ENCODE measurements around the gene LRRC18. TPM values are rescaled to one million over a fixed set of nuclear protein-coding genes. Genes with fewer than 3 reads are reported as not detected.

LRRC18 gene
- total RNA-seq, 3 donors from 2014 or later, result not detected

GRCh38 chr10:48946332-48946731, 6.7 kb upstream of the LRRC18 start:
- no peak for TF ChIP-seq CTCF (IDR thresholded peaks at IDR 0.05)
- no peaks in the 10 kb centered on the region for H3K4me1 ChIP-seq (ENCODE audit: low read depth)
- no peaks in the 10 kb centered on the region for H3K36me3 ChIP-seq (ENCODE audit: low read depth)
- DNase-seq, result no peak
- no peak overlapping the region for H3K4me3 ChIP-seq
- peak; percentile 40 for ATAC-seq
- intact Hi-C loops (cut with DNase I, micrococcal nuclease), result no loop called here
- H3K9me3 ChIP-seq, result no peaks in the 10 kb centered on the region

DNA sequence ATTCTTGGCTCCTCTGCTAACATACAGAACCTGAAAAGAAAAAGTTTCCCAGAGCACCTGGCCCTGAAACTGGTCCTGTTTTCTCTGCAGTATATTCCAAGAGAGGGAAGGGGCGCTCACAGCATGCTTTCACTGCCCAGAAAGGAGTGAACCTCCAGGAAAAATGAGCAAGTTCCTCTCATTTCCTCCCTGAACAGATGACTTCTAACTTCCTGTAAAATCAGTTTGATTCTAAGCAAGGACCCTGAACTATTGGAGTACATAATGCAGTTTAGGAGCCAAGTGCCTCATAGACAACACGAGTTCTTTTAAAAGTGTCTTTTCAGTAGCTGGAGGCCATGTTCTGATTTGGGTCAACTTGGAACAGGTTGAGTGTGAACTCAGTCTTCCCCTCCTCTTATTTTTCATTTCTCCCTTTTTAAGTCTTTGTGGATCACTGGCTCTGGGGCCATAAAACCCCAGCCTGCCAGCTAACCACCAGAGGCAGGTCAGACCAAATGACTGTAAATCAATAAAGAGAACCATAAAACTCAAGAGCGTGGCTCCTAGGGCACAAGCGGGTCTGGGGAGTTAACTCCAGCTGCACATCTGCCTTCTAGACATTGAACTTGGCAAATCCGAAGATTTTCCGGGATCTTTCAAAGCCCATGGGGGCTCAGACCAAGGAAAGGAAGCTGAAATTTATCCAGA, 5.9 kb upstream of the LRRC18 start:
- intact Hi-C loops (cut with DNase I, micrococcal nuclease), result no loop called here
- Histone ChIP-seq H3K4me1 (ENCODE audit: low read depth) (no peaks in the 10 kb centered on the region), H3K9me3 (no peaks in the 10 kb centered on the region), H3K4me3 (no peak overlapping the region), H3K36me3 (ENCODE audit: low read depth) (no peaks in the 10 kb centered on the region)
- ATAC-seq (peak; percentile 91), DNase-seq (peak in 2 of 3 donors; percentile 39 to 45)
- TF ChIP-seq CTCF (IDR thresholded peaks at IDR 0.05), result no peak

DNA sequence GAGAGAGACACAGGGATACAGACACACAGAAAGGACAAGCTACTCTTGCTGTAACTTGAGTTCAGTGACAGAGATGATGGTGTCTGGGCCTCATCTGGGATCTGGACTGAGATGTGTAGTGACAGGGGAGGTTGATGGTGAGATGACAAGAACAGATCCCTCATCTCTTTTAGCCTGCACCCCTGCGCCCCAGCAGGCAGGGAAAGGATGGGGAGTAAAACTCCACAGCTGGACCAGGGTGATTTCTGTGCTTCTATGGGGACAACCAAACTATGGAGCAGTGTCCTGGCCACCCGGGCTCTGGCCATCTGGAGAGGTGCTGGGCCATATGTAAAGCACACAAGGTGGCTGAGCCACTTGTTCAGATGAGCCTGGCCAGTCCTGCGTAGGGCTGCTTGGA, 4.5 kb upstream of the LRRC18 start:
- Histone ChIP-seq H3K9me3 (no peaks in the 10 kb centered on the region), H3K4me3 (no peak overlapping the region), H3K4me1 (ENCODE audit: low read depth) (no peaks in the 10 kb centered on the region), H3K36me3 (ENCODE audit: low read depth) (no peaks in the 10 kb centered on the region)
- ATAC-seq (no peak), DNase-seq (no peak)
- TF ChIP-seq CTCF (IDR thresholded peaks at IDR 0.05), result no peak
- intact Hi-C loops (cut with DNase I, micrococcal nuclease), result no loop called here

GRCh38 chr10:48943096-48943495, 3.5 kb upstream of the LRRC18 start:
- no peak for ATAC-seq
- no peaks in the 10 kb centered on the region for H3K36me3 ChIP-seq (ENCODE audit: low read depth)
- no peak overlapping the region for H3K4me3 ChIP-seq
- intact Hi-C loops (cut with DNase I, micrococcal nuclease), result no loop called here
- H3K4me1 ChIP-seq (ENCODE audit: low read depth), result no peaks in the 10 kb centered on the region
- TF ChIP-seq CTCF (IDR thresholded peaks at IDR 0.05), result no peak
- DNase-seq, result no peak
- no peaks in the 10 kb centered on the region for H3K9me3 ChIP-seq

DNA sequence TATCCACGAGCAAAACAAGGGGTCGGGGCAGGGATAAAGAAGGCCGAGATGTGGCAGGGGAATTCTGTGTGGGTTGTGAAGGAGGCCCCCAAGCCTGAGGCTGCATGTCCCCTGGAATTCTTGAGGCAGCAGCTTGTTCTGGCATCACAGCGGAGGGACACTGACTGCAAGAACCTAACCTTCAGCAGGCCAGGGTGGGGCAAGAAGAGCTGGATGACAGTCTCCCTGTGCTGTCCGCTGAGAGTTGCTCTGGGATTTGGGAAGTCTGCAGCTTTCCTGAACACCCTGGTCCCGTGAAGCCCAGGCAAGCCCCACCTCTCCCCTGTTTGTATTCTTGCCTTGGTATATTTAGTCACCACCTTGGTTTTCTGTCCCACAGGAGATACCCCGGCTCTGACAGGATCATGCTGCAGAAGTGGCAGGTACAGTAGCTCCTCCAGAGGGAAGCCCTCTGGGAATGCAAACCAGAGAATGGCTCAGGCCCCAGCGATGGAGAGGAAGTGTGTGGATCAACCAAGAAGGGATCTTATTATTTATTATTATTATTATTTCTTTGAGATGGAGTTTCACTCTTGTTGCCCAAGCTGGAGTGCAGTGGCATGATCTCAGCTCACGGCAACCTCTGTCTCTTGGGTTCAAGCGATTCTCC, 1.9 kb upstream of the LRRC18 start:
- H3K36me3 ChIP-seq (ENCODE audit: low read depth), result no peaks in the 10 kb centered on the region
- no peak for TF ChIP-seq CTCF (IDR thresholded peaks at IDR 0.05)
- ATAC-seq, result no peak
- no peaks in the 10 kb centered on the region for H3K4me1 ChIP-seq (ENCODE audit: low read depth)
- intact Hi-C loops (cut with DNase I, micrococcal nuclease), result no loop called here
- DNase-seq, result no peak
- no peak overlapping the region for H3K4me3 ChIP-seq
- no peaks in the 10 kb centered on the region for H3K9me3 ChIP-seq
